ENCODE results near the gene HMGCL.

GRCh38 chr1:23869051-23869450 lies 43.8 kb upstream of the HMGCL start:
- TF ChIP-seq CTCF (IDR thresholded peaks at IDR 0.05) = no peak
- no peak for TF ChIP-seq POLR2A (IDR thresholded peaks at IDR 0.05)
